LNCAP (cell line): ENCODE data around the gene ADGRL1.

Source experiments
- TF ChIP-seq, protein P1 (sequence below): fragments of 450-650 bp; IDR thresholded peaks from 2 replicates; pipeline ENCODE4 v1.5.1; 2017; ENCODE audit warnings: mild to moderate bottlenecking

The ADGRL1 gene

DNA sequence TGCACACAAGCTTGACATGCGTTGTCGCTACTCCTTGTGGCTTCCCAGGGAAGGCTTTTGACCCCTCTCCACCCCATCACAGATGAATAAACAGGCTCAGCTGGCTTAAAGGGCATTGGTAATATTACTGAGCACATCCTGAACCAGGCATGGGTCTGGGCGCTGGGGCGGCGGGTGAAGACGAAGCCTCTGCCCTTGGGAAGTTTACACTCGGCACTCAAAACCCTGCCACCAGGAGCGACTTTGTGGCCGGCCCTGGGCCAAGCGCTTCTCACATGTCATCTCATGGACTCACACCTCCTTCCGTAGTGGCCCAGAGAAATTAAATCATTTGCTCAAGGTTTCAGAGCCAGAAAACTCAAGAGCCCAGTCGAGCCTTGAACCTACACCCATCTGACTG, 37.0 kb downstream of the ADGRL1 start:
- TF ChIP-seq, protein P1, sequence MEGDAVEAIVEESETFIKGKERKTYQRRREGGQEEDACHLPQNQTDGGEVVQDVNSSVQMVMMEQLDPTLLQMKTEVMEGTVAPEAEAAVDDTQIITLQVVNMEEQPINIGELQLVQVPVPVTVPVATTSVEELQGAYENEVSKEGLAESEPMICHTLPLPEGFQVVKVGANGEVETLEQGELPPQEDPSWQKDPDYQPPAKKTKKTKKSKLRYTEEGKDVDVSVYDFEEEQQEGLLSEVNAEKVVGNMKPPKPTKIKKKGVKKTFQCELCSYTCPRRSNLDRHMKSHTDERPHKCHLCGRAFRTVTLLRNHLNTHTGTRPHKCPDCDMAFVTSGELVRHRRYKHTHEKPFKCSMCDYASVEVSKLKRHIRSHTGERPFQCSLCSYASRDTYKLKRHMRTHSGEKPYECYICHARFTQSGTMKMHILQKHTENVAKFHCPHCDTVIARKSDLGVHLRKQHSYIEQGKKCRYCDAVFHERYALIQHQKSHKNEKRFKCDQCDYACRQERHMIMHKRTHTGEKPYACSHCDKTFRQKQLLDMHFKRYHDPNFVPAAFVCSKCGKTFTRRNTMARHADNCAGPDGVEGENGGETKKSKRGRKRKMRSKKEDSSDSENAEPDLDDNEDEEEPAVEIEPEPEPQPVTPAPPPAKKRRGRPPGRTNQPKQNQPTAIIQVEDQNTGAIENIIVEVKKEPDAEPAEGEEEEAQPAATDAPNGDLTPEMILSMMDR = no peak

DNA sequence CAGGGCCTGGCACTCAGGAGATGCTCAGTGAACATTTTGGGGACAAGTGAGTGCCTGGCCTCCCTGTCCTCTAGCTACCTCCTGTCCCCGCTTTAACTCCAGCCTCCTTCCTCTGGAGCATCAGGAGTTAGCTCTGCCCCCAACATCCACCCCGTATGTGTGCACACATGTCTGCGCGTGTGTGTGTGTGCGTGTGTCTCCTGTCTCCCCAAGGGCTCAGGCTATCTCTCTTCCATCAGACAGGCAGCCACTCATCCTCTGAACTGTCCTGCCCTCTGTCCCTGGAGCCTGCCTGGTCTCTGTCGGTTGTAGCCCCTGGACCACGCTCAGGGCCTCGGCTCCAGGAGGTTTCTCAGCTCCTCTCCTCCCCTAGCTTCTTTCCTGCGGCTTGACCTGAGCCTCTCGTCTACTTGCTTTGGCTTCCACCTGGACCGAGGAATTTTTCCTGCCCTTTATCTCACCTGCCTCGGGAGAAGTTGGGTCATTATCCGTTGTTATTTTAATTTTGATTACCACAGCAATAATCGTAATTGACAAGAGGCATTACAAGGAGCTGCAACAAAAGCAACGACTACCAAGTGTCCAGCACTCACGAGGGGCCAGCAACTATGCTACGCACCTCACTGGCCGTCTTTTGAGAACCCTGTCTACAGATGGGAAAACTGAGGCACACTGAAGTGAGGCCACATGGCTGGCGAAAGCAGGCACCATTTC, 37.6 kb downstream of the ADGRL1 start:
- TF ChIP-seq, protein P1 = no peak

GRCh38 chr19:14167576-14168138, 38.3 kb downstream of the ADGRL1 start:
- TF ChIP-seq, protein P1 = no peak

- TF ChIP-seq, protein P1 = no peak
Measured at GRCh38 chr19:14166999-14167575, 38.9 kb downstream of the ADGRL1 start.

DNA sequence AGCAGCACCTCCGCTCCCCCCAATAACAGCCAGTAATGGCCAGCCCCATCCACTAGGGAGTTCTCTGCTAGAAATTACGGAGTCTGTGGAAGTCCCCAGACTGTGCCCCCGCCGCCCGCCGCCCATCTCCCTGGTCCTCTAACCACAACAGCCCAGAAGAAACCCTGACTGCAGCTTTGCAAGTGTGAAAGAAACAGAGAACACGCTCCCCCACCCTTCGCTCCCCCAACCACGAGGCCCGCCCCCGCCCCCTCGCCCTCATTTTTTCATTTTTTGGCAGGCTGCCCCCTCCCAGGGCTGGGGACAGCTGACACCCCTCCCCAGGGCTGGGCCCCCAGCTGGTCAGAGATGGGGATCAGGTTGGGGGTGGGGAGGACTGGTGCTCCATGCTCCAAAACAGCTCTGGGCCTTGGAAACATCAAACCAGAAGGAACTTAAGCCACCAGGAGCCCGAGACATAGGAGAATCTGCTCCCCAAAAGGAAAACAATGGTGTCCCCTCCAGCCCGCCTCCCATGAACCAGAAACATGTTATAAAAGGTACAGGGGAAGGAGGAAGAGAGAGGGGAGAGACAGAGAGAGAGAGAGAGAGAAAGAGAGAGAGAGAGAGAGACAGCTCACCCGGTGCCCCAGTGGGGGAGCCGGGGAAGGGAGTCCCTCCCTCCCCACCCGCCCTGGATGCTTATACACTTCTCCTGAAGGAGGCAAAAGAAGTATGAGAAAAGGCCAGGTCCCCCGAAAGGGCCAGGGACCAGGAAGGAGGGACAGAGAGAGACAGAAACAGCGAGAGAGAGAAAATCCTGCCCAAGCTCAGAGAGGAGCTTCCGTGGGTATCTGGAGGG, 39.8 kb downstream of the ADGRL1 start:
- TF ChIP-seq, protein P1 = no peak

- TF ChIP-seq, protein P1 = no peak
Measured at GRCh38 chr19:14164724-14165493, 41.1 kb downstream of the ADGRL1 start.

DNA sequence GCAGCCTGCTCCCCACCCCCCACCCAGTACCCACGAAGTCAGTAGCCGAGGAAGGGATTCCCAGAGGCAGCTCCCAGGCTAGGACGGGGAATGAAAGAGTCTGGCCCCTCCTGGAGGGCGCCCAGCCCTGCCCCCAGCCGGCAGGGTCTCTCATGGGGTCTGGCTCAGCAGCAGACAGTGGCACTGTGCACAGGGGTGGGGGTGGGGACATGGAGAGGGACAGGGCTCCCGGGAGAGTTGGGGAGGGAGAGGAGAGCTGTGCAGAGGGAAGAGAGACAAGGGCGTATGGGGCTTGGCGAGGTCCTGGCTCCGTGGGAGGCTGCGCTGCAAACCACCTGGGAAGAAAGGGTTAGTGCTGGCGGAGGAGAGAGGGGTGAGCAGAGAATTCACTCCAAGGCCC, 41.9 kb downstream of the ADGRL1 start:
- TF ChIP-seq, protein P1 = no peak
